Measurements from ENCODE around the gene ZNF134.
A peak's percentile ranks its signal among the peaks of the same experiment; 100 is the strongest.

The ZNF134 gene

GRCh38 chr19:57583521-57584416 is 30.3 kb upstream of the ZNF134 start, which contains the start of gene ZIK1:
Gene ZIK1 (plus strand): TSS chr19:57584145. CDS start chr19:57584357, 212 bp downstream.
- H3K4me2 ChIP-seq, result peak within 1 kb of the TSS; percentile 85 to 98 (median 94)
- H3K9ac ChIP-seq, result peak within 1 kb of the TSS; percentile 86 to 93 (median 88)
- H3K27ac ChIP-seq, result peak within 1 kb of the TSS; percentile 64 to 91 (median 86); a peak in 21 of 22 replicates

GRCh38 chr19:57587529-57587928 is 26.5 kb upstream of the ZNF134 start:
- no peak for TF ChIP-seq Cebpa-rat (IDR thresholded peaks at IDR 0.05)
- H4K20me1 ChIP-seq, result no peaks in the 10 kb centered on the region
- peaks cover 74 to 83% (median 77%) of the 10 kb centered on the region in 11 experiments for H3K36me3 ChIP-seq
- H3K4me3 ChIP-seq, result peak overlapping the region in 6 of 10 experiments; percentile 5 to 54 (median 20); a peak in 4 of 20 replicates
- H3K27me3 ChIP-seq, result no peaks in the 10 kb centered on the region; a peak in 2 of 22 replicates
- H3K9me3 ChIP-seq (replicated peaks in 1 of 11), result peaks cover 87 to 94% (median 90%) of the 10 kb centered on the region in 11 experiments
- H3K9ac ChIP-seq, result no peak overlapping the region
- no peak overlapping the region for H3K27ac ChIP-seq
- no peak overlapping the region for H3K4me2 ChIP-seq
- H3K4me1 ChIP-seq, result peaks cover 16 to 22% (median 17%) of the 10 kb centered on the region in 10 experiments

More at GRCh38 chr19:57583521-57584416, 30.3 kb upstream of the ZNF134 start, which contains the start of gene ZIK1:
- no peak for TF ChIP-seq Cebpa-rat (IDR thresholded peaks at IDR 0.05)
- peaks cover 36 to 46% (median 40%) of the 10 kb centered on the region in 11 experiments for H3K36me3 ChIP-seq
- peaks cover 16 to 27% (median 22%) of the 10 kb centered on the region in 10 experiments for H3K4me1 ChIP-seq
- peaks cover 59 to 90% (median 68%) of the 10 kb centered on the region in 11 experiments for H3K9me3 ChIP-seq (replicated peaks in 1 of 11)
- H3K4me3 ChIP-seq, result peak within 1 kb of the TSS; percentile 82 to 94 (median 90)
- H3K27me3 ChIP-seq, result no peaks in the 10 kb centered on the region
- no peaks in the 10 kb centered on the region for H4K20me1 ChIP-seq

DNA sequence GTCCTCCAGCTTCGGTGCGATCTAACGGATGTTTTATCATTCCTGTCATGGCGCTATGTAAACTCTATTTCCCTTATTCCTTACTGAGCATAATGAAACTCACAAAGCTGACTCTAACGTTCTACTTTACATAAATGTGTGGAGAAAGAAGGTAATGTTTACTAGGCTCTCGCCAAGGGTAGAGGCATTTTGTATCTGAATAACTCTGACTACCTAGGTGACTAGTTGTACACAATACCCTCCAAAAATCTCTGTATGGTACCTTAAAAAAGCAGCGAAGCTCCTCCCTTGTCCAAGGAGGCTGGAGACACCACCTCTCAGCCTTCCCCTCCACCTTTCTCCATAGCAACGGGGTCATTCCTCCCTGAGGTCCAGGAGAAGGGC is 14.7 kb upstream of the ZNF134 start:
- Histone ChIP-seq H3K36me3 (peaks cover 13 to 34% (median 30%) of the 10 kb centered on the region in 11 experiments), H3K9me3 (replicated peaks in 1 of 11) (peaks cover 8 to 30% (median 21%) of the 10 kb centered on the region in 11 experiments; a peak in 21 of 22 replicates), H3K4me3 (peak overlapping the region; percentile 74 to 95 (median 88)), H3K4me1 (peaks cover 9 to 19% (median 12%) of the 10 kb centered on the region in 10 experiments), H3K27me3 (no peaks in the 10 kb centered on the region), H4K20me1 (no peaks in the 10 kb centered on the region), H3K9ac (peak overlapping the region in 10 of 11 experiments; percentile 74 to 88 (median 83); a peak in 18 of 22 replicates), H3K27ac (peak overlapping the region in 8 of 11 experiments; percentile 32 to 76 (median 70); a peak in 9 of 22 replicates), H3K4me2 (peak overlapping the region; percentile 46 to 100 (median 97); a peak in 21 of 22 replicates)
- no peak for TF ChIP-seq Cebpa-rat (IDR thresholded peaks at IDR 0.05)

DNA sequence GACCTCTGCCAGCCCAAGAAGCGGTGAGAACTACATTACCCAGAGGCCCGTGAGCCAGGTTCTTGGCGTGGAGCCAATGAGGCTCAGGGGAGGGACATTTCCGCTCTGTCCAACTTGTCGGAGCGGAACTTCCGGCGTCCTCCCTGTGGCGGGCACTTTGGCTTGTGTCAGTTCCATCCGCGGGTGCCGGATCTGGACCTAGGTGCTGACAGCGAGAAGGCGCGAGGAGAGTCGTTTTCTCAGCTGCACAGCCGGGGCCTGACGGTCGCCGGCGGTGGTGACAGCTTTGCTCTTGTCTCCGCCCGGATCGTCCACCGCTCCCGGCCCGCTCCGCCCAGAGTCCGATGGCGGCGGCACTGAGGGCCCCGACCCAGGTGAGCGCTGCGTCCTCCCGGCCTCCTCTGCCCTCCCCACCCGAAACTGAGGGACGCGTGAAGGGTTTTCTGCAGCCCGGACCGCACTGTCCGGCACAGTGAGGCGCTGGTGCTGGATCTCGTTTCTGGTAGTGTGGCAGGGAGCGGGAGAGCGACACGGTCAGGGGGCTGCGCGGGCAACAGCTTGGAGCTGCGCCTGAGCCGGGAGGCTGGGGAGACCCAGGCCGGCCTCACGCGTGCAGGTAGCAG is 14.2 kb upstream of the ZNF134 start, which contains the start of gene ZNF530:
Gene ZNF530, plus strand, starts transcription at position 125 of the 623 bp plus-strand sequence. CDS start 4,461 bp downstream, outside the sequence.
- Histone ChIP-seq H3K27ac (peak within 1 kb of the TSS; percentile 13 to 76 (median 70); a peak in 21 of 22 replicates), H3K36me3 (peaks cover 18 to 39% (median 35%) of the 10 kb centered on the region in 11 experiments)
- TF ChIP-seq Cebpa-rat (IDR thresholded peaks at IDR 0.05), result no peak

DNA sequence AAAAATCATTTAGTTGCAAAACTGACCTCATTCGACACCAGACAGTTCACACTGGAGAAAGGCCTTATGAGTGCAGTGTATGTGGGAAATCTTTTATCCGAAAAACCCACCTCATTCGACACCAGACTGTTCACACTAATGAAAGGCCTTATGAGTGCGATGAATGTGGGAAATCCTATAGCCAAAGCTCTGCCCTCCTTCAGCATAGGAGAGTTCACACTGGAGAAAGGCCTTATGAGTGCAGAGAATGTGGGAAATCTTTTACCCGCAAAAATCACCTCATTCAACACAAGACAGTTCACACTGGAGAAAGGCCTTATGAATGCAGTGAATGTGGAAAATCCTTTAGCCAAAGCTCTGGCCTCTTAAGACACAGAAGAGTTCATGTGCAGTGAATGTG is 7.1 kb upstream of the ZNF134 start:
- Histone ChIP-seq H3K27ac (no peak overlapping the region), H3K4me2 (no peak overlapping the region), H3K27me3 (no peaks in the 10 kb centered on the region), H4K20me1 (no peaks in the 10 kb centered on the region), H3K4me1 (peaks cover 0 to 21% (median 14%) of the 10 kb centered on the region in 10 experiments; a peak in 14 of 20 replicates), H3K4me3 (no peak overlapping the region), H3K9ac (no peak overlapping the region), H3K9me3 (replicated peaks in 1 of 11) (peaks cover 56 to 99% (median 77%) of the 10 kb centered on the region in 11 experiments), H3K36me3 (peaks cover 52 to 92% (median 73%) of the 10 kb centered on the region in 11 experiments)
- TF ChIP-seq Cebpa-rat (IDR thresholded peaks at IDR 0.05), result no peak

More for the DNA sequence above, 14.2 kb upstream of the ZNF134 start, which contains the start of gene ZNF530:
- H3K4me3 ChIP-seq, result peak within 1 kb of the TSS; percentile 74 to 95 (median 88)
- peak within 1 kb of the TSS; percentile 74 to 88 (median 83) for H3K9ac ChIP-seq
- peak within 1 kb of the TSS; percentile 94 to 100 (median 97) for H3K4me2 ChIP-seq
- H3K4me1 ChIP-seq, result peaks cover 9 to 19% (median 12%) of the 10 kb centered on the region in 10 experiments
- no peaks in the 10 kb centered on the region for H3K27me3 ChIP-seq
- peaks cover 8 to 35% (median 20%) of the 10 kb centered on the region in 11 experiments; a peak in 21 of 22 replicates for H3K9me3 ChIP-seq (replicated peaks in 1 of 11)
- no peaks in the 10 kb centered on the region for H4K20me1 ChIP-seq

DNA sequence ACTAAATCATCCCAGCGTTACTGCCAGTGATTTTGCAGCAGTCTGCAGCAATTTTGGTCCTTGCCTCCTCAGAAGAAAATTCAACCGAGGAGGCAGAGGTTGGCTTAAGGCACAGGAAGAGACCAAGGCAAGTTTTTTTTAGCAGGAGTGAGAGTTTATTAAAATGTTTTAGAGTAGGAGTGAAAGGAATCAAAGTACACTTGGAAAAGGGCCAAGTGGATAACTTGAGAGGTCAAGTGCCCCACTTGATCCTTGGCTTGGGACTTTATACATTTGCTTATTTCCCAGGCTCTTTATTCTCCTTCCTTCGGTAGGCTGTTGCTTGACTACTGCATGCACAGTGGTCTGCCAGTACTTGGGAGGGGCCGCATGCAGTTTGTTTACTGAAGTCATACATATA is 2.9 kb upstream of the ZNF134 start:
- Histone ChIP-seq H3K4me2 (no peak overlapping the region), H3K9me3 (replicated peaks in 1 of 11) (peaks cover 57 to 79% (median 68%) of the 10 kb centered on the region in 11 experiments), H3K4me3 (no peak overlapping the region), H3K36me3 (peaks cover 37 to 65% (median 46%) of the 10 kb centered on the region in 11 experiments), H3K4me1 (peaks cover 0 to 27% (median 18%) of the 10 kb centered on the region in 10 experiments; a peak in 16 of 20 replicates), H3K27me3 (no peaks in the 10 kb centered on the region), H4K20me1 (no peaks in the 10 kb centered on the region), H3K27ac (no peak overlapping the region), H3K9ac (no peak overlapping the region)
- TF ChIP-seq Cebpa-rat (IDR thresholded peaks at IDR 0.05), result no peak

GRCh38 chr19:57615346-57615745 is 1.3 kb downstream of the ZNF134 start:
- Histone ChIP-seq H3K27me3 (0 out of 22 replicates have a peak, but pooled peaks cover 0 to under 1% (median 0%) of the 10 kb centered on the region in 11 experiments), H3K4me3 (peak overlapping the region; percentile 79 to 99 (median 98)), H3K27ac (no peak overlapping the region), H3K4me1 (peaks cover 0 to 6% (median 5%) of the 10 kb centered on the region in 10 experiments; a peak in 9 of 20 replicates), H3K4me2 (peak overlapping the region; percentile 41 to 80 (median 68)), H3K9ac (no peak overlapping the region; a peak in 1 of 22 replicates), H3K36me3 (peaks cover 56 to 72% (median 60%) of the 10 kb centered on the region in 11 experiments), H4K20me1 (peaks cover 0 to 17% (median 0%) of the 10 kb centered on the region in 11 experiments; a peak in 2 of 22 replicates), H3K9me3 (replicated peaks in 1 of 11) (peaks cover 73 to 82% (median 76%) of the 10 kb centered on the region in 11 experiments)
- no peak for TF ChIP-seq Cebpa-rat (IDR thresholded peaks at IDR 0.05)

GRCh38 chr19:57620673-57621348 is 6.8 kb downstream of the ZNF134 start:
- TF ChIP-seq Cebpa-rat (IDR thresholded peaks at IDR 0.05), result no peak
- Histone ChIP-seq H3K36me3 (peaks cover 93 to 100% (median 100%) of the 10 kb centered on the region in 11 experiments), H3K4me1 (no peaks in the 10 kb centered on the region), H3K27ac (no peak overlapping the region), H4K20me1 (peaks cover 0 to 24% (median 0%) of the 10 kb centered on the region in 11 experiments; a peak in 2 of 22 replicates), H3K4me2 (no peak overlapping the region), H3K9ac (no peak overlapping the region), H3K27me3 (peaks cover 0 to 7% (median 0%) of the 10 kb centered on the region in 11 experiments; a peak in 1 of 22 replicates), H3K4me3 (peak overlapping the region; percentile 25 to 99 (median 94); a peak in 19 of 20 replicates), H3K9me3 (replicated peaks in 1 of 11) (peaks cover 100% of the 10 kb centered on the region in 11 experiments)

Measured in BLaER1 treated with 17β-estradiol and CSF1 and Interleukin-3, amounts not matched to agents 10 nM and 100 nM (cell line).